ENCODE results near the gene ST3GAL3.

DNA sequence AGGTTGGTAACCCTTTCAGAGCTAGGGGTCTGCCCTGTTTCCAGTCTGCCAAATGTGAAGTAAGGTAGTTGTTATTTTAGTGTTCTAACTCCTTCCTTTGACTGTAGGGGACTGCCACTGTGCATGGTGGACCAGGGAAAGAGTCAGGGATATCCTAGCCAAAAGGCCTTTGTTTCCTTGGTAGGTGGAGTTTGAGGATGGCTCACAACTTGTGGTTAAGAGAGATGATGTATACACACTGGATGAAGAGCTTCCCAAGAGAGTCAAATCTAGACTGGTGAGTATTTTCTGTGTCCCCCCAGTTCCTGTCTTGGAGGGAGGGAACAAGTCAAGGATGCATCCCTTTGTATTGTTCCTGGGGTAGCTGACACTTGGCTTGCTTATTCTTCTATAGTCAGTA, 3.5 kb upstream of the ST3GAL3 start:
- no peak for TF ChIP-seq POLR2A (IDR thresholded peaks at IDR 0.05)
- TF ChIP-seq, protein P1, sequence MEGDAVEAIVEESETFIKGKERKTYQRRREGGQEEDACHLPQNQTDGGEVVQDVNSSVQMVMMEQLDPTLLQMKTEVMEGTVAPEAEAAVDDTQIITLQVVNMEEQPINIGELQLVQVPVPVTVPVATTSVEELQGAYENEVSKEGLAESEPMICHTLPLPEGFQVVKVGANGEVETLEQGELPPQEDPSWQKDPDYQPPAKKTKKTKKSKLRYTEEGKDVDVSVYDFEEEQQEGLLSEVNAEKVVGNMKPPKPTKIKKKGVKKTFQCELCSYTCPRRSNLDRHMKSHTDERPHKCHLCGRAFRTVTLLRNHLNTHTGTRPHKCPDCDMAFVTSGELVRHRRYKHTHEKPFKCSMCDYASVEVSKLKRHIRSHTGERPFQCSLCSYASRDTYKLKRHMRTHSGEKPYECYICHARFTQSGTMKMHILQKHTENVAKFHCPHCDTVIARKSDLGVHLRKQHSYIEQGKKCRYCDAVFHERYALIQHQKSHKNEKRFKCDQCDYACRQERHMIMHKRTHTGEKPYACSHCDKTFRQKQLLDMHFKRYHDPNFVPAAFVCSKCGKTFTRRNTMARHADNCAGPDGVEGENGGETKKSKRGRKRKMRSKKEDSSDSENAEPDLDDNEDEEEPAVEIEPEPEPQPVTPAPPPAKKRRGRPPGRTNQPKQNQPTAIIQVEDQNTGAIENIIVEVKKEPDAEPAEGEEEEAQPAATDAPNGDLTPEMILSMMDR (IDR thresholded peaks at IDR 0.05) = no peak

Measured in testis (tissue), 2 donors.